Stimulated activated CD4-positive, alpha-beta T cell treated with anti-CD3 and anti-CD28 coated beads, Interleukin-15, amount 100 ng/mL, for 24 hours (primary cell): ENCODE results near the gene SFSWAP.
"Not testable (repeated sequence)": the region's sequence is repeated elsewhere in the genome, so short reads cannot be mapped to it uniquely, and the experiment has no call there.

Source experiments
- DNase-seq: peaks from one replicate; pipeline ENCODE4 v3.0.0-alpha.2; 2020

Gene SFSWAP

GRCh38 chr12:131794061-131794460 is 83.2 kb downstream of the SFSWAP start:
- DNase-seq, result no peak

GRCh38 chr12:131794573-131794972 is 83.7 kb downstream of the SFSWAP start:
- DNase-seq, result no peak

- DNase-seq, result no peak
Observed at GRCh38 chr12:131795064-131795463, 84.2 kb downstream of the SFSWAP start.

GRCh38 chr12:131795690-131796410 is 85.0 kb downstream of the SFSWAP start:
- no peak for DNase-seq

- DNase-seq, result no peak
Observed at GRCh38 chr12:131796411-131796736, 85.5 kb downstream of the SFSWAP start.

GRCh38 chr12:131796754-131797587 is 86.1 kb downstream of the SFSWAP start:
- no peak for DNase-seq

GRCh38 chr12:131797588-131797934 is 86.7 kb downstream of the SFSWAP start:
- no peak for DNase-seq

- no peak for DNase-seq
Observed at GRCh38 chr12:131799195-131799594, 88.3 kb downstream of the SFSWAP start.

- no peak for DNase-seq
Observed at GRCh38 chr12:131799828-131800593, 89.1 kb downstream of the SFSWAP start.

GRCh38 chr12:131800594-131801135 is 89.8 kb downstream of the SFSWAP start:
- DNase-seq, result no peak

- no peak for DNase-seq
Observed at GRCh38 chr12:131801254-131801866, 90.5 kb downstream of the SFSWAP start.

GRCh38 chr12:131803961-131804521 is 93.2 kb downstream of the SFSWAP start:
- no peak for DNase-seq

- no peak for DNase-seq
Observed at GRCh38 chr12:131805421-131805820, 94.5 kb downstream of the SFSWAP start.

- DNase-seq, result no peak
Observed at GRCh38 chr12:131806674-131807073, 95.8 kb downstream of the SFSWAP start.

GRCh38 chr12:131808744-131809371 is 98.0 kb downstream of the SFSWAP start:
- peak; percentile 37 for DNase-seq

GRCh38 chr12:131809476-131810254 is 98.8 kb downstream of the SFSWAP start:
- not testable (repeated sequence) for DNase-seq

- no peak for DNase-seq
Observed at GRCh38 chr12:131810726-131811125, 99.8 kb downstream of the SFSWAP start.

- no peak for DNase-seq
Observed at GRCh38 chr12:131815131-131815530, 104.2 kb downstream of the SFSWAP start.

GRCh38 chr12:131816495-131816894 is 105.6 kb downstream of the SFSWAP start:
- DNase-seq, result no peak

GRCh38 chr12:131817241-131817640 is 106.4 kb downstream of the SFSWAP start:
- no peak for DNase-seq
